HG02759 (cell line): ENCODE data around the gene PKLR.
A peak's percentile ranks its signal among the peaks of the same experiment; 100 is the strongest.
"Not testable (repeated sequence)": the region's sequence is repeated elsewhere in the genome, so short reads cannot be mapped to it uniquely, and the experiment has no call there.

ENCODE experiments used
- ATAC-seq: cut with Tn5 transposase; IDR thresholded peaks from one replicate; pipeline ENCODE4 v1.9.1; 2021; ENCODE audit warnings: mild to moderate bottlenecking, moderate library complexity; ENCODE audit not compliant: unreplicated experiment

Gene PKLR

GRCh38 chr1:155319536-155319935 is 18.3 kb upstream of the PKLR start:
- no peak for ATAC-seq

- ATAC-seq, result no peak
Measured at GRCh38 chr1:155318082-155318481, 16.8 kb upstream of the PKLR start.

GRCh38 chr1:155316922-155317321 is 15.7 kb upstream of the PKLR start:
- no peak for ATAC-seq

GRCh38 chr1:155313261-155313660 is 12.0 kb upstream of the PKLR start:
- ATAC-seq, result no peak

- no peak for ATAC-seq
Measured at GRCh38 chr1:155309423-155310021, 8.3 kb upstream of the PKLR start.

- ATAC-seq, result peak; percentile 96
Measured at GRCh38 chr1:155308493-155309422, 7.5 kb upstream of the PKLR start, which contains the start of gene FDPS. Gene FDPS, plus strand, starts transcription at chr1:155308866. Its CDS starts 924 bp downstream, at chr1:155309790.

GRCh38 chr1:155307247-155307740 is 6.1 kb upstream of the PKLR start:
- ATAC-seq, result no peak

- no peak for ATAC-seq
Measured at GRCh38 chr1:155305881-155306391, 4.7 kb upstream of the PKLR start.

GRCh38 chr1:155304558-155305063 is 3.4 kb upstream of the PKLR start:
- no peak for ATAC-seq

- no peak for ATAC-seq
Measured at GRCh38 chr1:155300553-155301329, 497 bp downstream of the PKLR start.

- no peak for ATAC-seq
Measured at GRCh38 chr1:155300024-155300423, 1.2 kb downstream of the PKLR start.

GRCh38 chr1:155297384-155297783 is 3.9 kb downstream of the PKLR start:
- ATAC-seq, result no peak

- ATAC-seq, result no peak
Measured at GRCh38 chr1:155296661-155297060, 4.6 kb downstream of the PKLR start.

- no peak for ATAC-seq
Measured at GRCh38 chr1:155295942-155296267, 5.3 kb downstream of the PKLR start.

- no peak for ATAC-seq
Measured at GRCh38 chr1:155295183-155295941, 5.9 kb downstream of the PKLR start.

GRCh38 chr1:155294520-155295182 is 6.6 kb downstream of the PKLR start:
- ATAC-seq, result no peak

- no peak for ATAC-seq
Measured at GRCh38 chr1:155293086-155293749, 8.0 kb downstream of the PKLR start.

- not testable (repeated sequence) for ATAC-seq
Measured at GRCh38 chr1:155291006-155291405, 10.2 kb downstream of the PKLR start.

- no peak for ATAC-seq
Measured at GRCh38 chr1:155287987-155288543, 13.2 kb downstream of the PKLR start.
